ENCODE data around the gene PKIG. TPM values are rescaled to one million over a fixed set of nuclear protein-coding genes. Genes with fewer than 3 reads are reported as not detected.

The PKIG gene
- total and polyA plus RNA-seq, 2 experiments from 2014 or later = 47.6 to 51.9 TPM

- H3K4me3 ChIP-seq = no peak overlapping the region
- no peak overlapping the region for H3K4me2 ChIP-seq
- no peak for DNase-seq (ENCODE audit: low spot score)
- no peaks in the 10 kb centered on the region for H4K20me1 ChIP-seq (ENCODE audit: insufficient read depth, poor library complexity, severe bottlenecking)
- no peaks in the 10 kb centered on the region for H3K4me1 ChIP-seq (ENCODE audit: insufficient read depth)
- H3K9me3 ChIP-seq (ENCODE audit: low read depth) = no peaks in the 10 kb centered on the region
- H3K79me2 ChIP-seq = peaks cover 24% of the 10 kb centered on the region
- no peaks in the 10 kb centered on the region for H3K36me3 ChIP-seq (replicated peaks; ENCODE audit: insufficient read depth, low read depth)
- H2AFZ ChIP-seq = no peak overlapping the region
- H3K27me3 ChIP-seq = no peaks in the 10 kb centered on the region
- no peak overlapping the region for H3K27ac ChIP-seq
- no peaks in the 10 kb centered on the region for H3K9me2 ChIP-seq (replicated peaks; ENCODE audit: insufficient read depth)
- TF ChIP-seq EZH2phosphoT487 (IDR thresholded peaks at IDR 0.05; ENCODE audit: low read depth, severe bottlenecking, unreplicated experiment) (no peak), EZH2 (IDR thresholded peaks at IDR 0.05; ENCODE audit: borderline replicate concordance) (no peak), CTCF (IDR thresholded peaks at IDR 0.05; ENCODE audit: poor library complexity) (no peak)
Observed at GRCh38 chr20:44561876-44562275, 20.5 kb upstream of the PKIG start.

DNA sequence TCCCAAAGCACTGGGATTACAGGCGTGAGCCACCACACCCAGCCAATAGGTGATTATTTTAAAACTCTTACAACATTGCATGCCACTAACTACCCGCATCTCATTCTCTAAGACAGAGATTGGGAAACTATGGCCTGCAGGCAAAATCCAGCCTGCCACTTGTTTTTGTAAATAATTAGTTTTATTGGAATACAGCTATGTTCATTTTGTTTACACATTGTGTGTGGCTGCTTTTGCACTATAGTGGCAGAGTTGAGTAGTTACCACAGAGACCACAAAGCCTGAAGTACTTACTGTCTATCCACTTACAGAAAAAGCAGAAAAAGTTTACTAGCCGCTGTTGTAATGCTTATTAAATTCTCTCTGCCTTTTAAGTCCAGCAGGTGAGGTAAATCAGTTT lies 16.4 kb upstream of the PKIG start:
- Histone ChIP-seq H3K79me2 (peaks cover 13% of the 10 kb centered on the region), H3K36me3 (replicated peaks; ENCODE audit: insufficient read depth, low read depth) (no peaks in the 10 kb centered on the region), H3K27ac (no peak overlapping the region), H3K9me2 (replicated peaks; ENCODE audit: insufficient read depth) (no peaks in the 10 kb centered on the region), H4K20me1 (ENCODE audit: insufficient read depth, poor library complexity, severe bottlenecking) (no peaks in the 10 kb centered on the region), H3K4me2 (no peak overlapping the region), H3K27me3 (no peaks in the 10 kb centered on the region), H3K9me3 (ENCODE audit: low read depth) (no peaks in the 10 kb centered on the region), H2AFZ (no peak overlapping the region), H3K4me3 (no peak overlapping the region), H3K4me1 (ENCODE audit: insufficient read depth) (no peaks in the 10 kb centered on the region)
- 82% methylated on average over 3 of the region's 3 CpGs for WGBS (ENCODE audit: low lambda C conversion rate, missing lambda C conversion rate)
- DNase-seq (ENCODE audit: low spot score) = no peak
- no peak for TF ChIP-seq EZH2 (IDR thresholded peaks at IDR 0.05; ENCODE audit: borderline replicate concordance)
- no peak for TF ChIP-seq EZH2phosphoT487 (IDR thresholded peaks at IDR 0.05; ENCODE audit: low read depth, severe bottlenecking, unreplicated experiment)
- no peak for TF ChIP-seq CTCF (IDR thresholded peaks at IDR 0.05; ENCODE audit: poor library complexity)

GRCh38 chr20:44566811-44567210 lies 15.6 kb upstream of the PKIG start:
- H3K4me1 ChIP-seq (ENCODE audit: insufficient read depth) = no peaks in the 10 kb centered on the region
- peaks cover 12% of the 10 kb centered on the region for H3K79me2 ChIP-seq
- no peaks in the 10 kb centered on the region for H3K9me2 ChIP-seq (replicated peaks; ENCODE audit: insufficient read depth)
- H2AFZ ChIP-seq = no peak overlapping the region
- H3K27ac ChIP-seq = no peak overlapping the region
- no peaks in the 10 kb centered on the region for H3K27me3 ChIP-seq
- DNase-seq (ENCODE audit: low spot score) = no peak
- H3K9me3 ChIP-seq (ENCODE audit: low read depth) = no peaks in the 10 kb centered on the region
- H3K4me2 ChIP-seq = no peak overlapping the region
- H3K4me3 ChIP-seq = no peak overlapping the region
- H3K36me3 ChIP-seq (replicated peaks; ENCODE audit: insufficient read depth, low read depth) = no peaks in the 10 kb centered on the region
- no peak for TF ChIP-seq EZH2phosphoT487 (IDR thresholded peaks at IDR 0.05; ENCODE audit: low read depth, severe bottlenecking, unreplicated experiment)
- no peak for TF ChIP-seq EZH2 (IDR thresholded peaks at IDR 0.05; ENCODE audit: borderline replicate concordance)
- no peak for TF ChIP-seq CTCF (IDR thresholded peaks at IDR 0.05; ENCODE audit: poor library complexity)
- no peaks in the 10 kb centered on the region for H4K20me1 ChIP-seq (ENCODE audit: insufficient read depth, poor library complexity, severe bottlenecking)

GRCh38 chr20:44570367-44570766 lies 12.0 kb upstream of the PKIG start:
- Histone ChIP-seq H3K9me2 (replicated peaks; ENCODE audit: insufficient read depth) (no peaks in the 10 kb centered on the region), H4K20me1 (ENCODE audit: insufficient read depth, poor library complexity, severe bottlenecking) (no peaks in the 10 kb centered on the region), H3K9me3 (ENCODE audit: low read depth) (no peaks in the 10 kb centered on the region), H3K27me3 (no peaks in the 10 kb centered on the region), H3K4me3 (no peak overlapping the region), H3K79me2 (peaks cover 13% of the 10 kb centered on the region), H2AFZ (no peak overlapping the region), H3K4me2 (no peak overlapping the region), H3K36me3 (replicated peaks; ENCODE audit: insufficient read depth, low read depth) (no peaks in the 10 kb centered on the region), H3K4me1 (ENCODE audit: insufficient read depth) (peaks cover 14% of the 10 kb centered on the region), H3K27ac (no peak overlapping the region)
- TF ChIP-seq CTCF (IDR thresholded peaks at IDR 0.05; ENCODE audit: poor library complexity) (no peak), EZH2phosphoT487 (IDR thresholded peaks at IDR 0.05; ENCODE audit: low read depth, severe bottlenecking, unreplicated experiment) (no peak), EZH2 (IDR thresholded peaks at IDR 0.05; ENCODE audit: borderline replicate concordance) (no peak)
- DNase-seq (ENCODE audit: low spot score) = no peak
- 96% methylated on average over 1 of the region's 1 CpG for WGBS (ENCODE audit: low lambda C conversion rate, missing lambda C conversion rate)
